Nephron progenitor cell (in vitro differentiated cells): ENCODE measurements around the gene PPT1.

Experiments used
- DNase-seq: peaks from one replicate; pipeline ENCODE4 v3.0.0; 2021
- H3K27ac Mint-ChIP-seq: 2 replicates; pipeline ENCODE4 v1.8.0; 2021; ENCODE audit warnings: mild to moderate bottlenecking, moderate library complexity, mixed read lengths
- H3K27me3 Mint-ChIP-seq: 2 replicates; pipeline ENCODE4 v1.8.0; 2021; ENCODE audit warnings: mild to moderate bottlenecking, low read depth, mixed read lengths; ENCODE audit not compliant: poor library complexity
- H3K36me3 Mint-ChIP-seq: 2 replicates; pipeline ENCODE4 v1.8.0; 2021; ENCODE audit warnings: low read depth, mixed read lengths
- H3K4me1 Mint-ChIP-seq: 2 replicates; pipeline ENCODE4 v1.8.0; 2021; ENCODE audit warnings: mixed read lengths
- H3K4me3 Mint-ChIP-seq: 2 replicates; pipeline ENCODE4 v1.8.0; 2021; ENCODE audit warnings: mild to moderate bottlenecking, moderate library complexity, mixed read lengths
- H3K9me3 Mint-ChIP-seq: 2 replicates; pipeline ENCODE4 v1.8.0; 2021; ENCODE audit warnings: mild to moderate bottlenecking, moderate library complexity, mixed read lengths
- TF ChIP-seq, protein P1 (sequence below): fragments of 200-600 bp; sonication (generic); IDR thresholded peaks from 2 replicates; pipeline ENCODE4 v1.5.0; 2021; ENCODE audit warnings: antibody characterized with exemption

PPT1 gene

GRCh38 chr1:40057310-40058030 lies 39.6 kb downstream of the PPT1 start:
- Mint-ChIP-seq H3K9me3 (no peaks in the 10 kb centered on the region), H3K36me3 (peaks cover 25% of the 10 kb centered on the region), H3K27ac (no peak overlapping the region), H3K27me3 (no peaks in the 10 kb centered on the region), H3K4me1 (no peaks in the 10 kb centered on the region), H3K4me3 (no peak overlapping the region)
- no peak for DNase-seq
- TF ChIP-seq, protein P1, sequence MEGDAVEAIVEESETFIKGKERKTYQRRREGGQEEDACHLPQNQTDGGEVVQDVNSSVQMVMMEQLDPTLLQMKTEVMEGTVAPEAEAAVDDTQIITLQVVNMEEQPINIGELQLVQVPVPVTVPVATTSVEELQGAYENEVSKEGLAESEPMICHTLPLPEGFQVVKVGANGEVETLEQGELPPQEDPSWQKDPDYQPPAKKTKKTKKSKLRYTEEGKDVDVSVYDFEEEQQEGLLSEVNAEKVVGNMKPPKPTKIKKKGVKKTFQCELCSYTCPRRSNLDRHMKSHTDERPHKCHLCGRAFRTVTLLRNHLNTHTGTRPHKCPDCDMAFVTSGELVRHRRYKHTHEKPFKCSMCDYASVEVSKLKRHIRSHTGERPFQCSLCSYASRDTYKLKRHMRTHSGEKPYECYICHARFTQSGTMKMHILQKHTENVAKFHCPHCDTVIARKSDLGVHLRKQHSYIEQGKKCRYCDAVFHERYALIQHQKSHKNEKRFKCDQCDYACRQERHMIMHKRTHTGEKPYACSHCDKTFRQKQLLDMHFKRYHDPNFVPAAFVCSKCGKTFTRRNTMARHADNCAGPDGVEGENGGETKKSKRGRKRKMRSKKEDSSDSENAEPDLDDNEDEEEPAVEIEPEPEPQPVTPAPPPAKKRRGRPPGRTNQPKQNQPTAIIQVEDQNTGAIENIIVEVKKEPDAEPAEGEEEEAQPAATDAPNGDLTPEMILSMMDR: no peak

DNA sequence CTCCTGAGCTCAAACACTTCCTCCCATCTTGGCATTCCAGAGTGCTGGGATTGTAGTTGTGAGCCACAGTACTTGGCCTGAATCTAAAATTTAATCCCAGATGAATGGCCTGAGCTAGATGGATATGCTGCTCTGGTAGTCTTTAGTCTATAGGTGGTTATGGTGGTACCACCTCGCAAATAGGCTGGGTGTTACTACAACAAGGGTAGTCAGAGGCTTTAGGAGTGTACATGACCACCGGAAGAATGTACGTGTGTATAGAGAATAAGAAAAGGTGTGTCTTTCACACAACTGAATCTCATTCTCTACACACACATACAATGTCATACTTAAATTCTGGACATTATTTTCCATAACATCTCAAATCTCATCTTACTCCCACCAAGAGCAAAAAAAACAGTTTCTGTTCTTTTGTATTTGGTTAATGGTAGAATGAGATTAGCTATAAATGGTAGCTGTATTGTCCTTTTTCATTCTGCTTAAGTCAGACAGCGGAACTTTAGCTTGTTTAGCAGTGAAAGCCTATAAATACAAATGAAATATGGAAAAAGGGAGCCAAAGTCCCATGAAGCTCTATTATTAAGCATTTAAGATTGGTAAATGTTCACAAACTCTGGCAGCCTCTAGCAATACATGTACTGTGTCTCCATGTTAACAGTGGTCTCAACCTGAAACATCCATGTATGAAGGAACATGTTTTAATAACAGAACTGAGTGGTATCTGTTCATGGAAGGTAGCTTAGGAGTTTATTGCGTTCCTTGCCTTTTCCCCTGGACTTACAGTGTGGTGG lies 40.3 kb downstream of the PPT1 start:
- no peak overlapping the region for H3K4me3 Mint-ChIP-seq
- no peak overlapping the region for H3K27ac Mint-ChIP-seq

GRCh38 chr1:40053138-40053887 lies 43.7 kb downstream of the PPT1 start:
- DNase-seq: no peak
- Mint-ChIP-seq H3K27me3 (no peaks in the 10 kb centered on the region), H3K4me1 (no peaks in the 10 kb centered on the region), H3K36me3 (peaks cover 9% of the 10 kb centered on the region), H3K4me3 (no peak overlapping the region), H3K27ac (no peak overlapping the region), H3K9me3 (no peaks in the 10 kb centered on the region)
- TF ChIP-seq, protein P1: no peak

More for the DNA sequence above, 40.3 kb downstream of the PPT1 start:
- TF ChIP-seq, protein P1: no peak
- DNase-seq: no peak
- H3K9me3 Mint-ChIP-seq: no peaks in the 10 kb centered on the region
- no peaks in the 10 kb centered on the region for H3K27me3 Mint-ChIP-seq
- H3K4me1 Mint-ChIP-seq: no peaks in the 10 kb centered on the region
- H3K36me3 Mint-ChIP-seq: peaks cover 20% of the 10 kb centered on the region

- Mint-ChIP-seq H3K4me3 (no peak overlapping the region), H3K4me1 (no peaks in the 10 kb centered on the region), H3K27ac (no peak overlapping the region), H3K36me3 (peaks cover 7% of the 10 kb centered on the region), H3K27me3 (no peaks in the 10 kb centered on the region), H3K9me3 (no peaks in the 10 kb centered on the region)
- no peak for DNase-seq
- TF ChIP-seq, protein P1: no peak
Observed at GRCh38 chr1:40050863-40051262, 46.2 kb downstream of the PPT1 start.

DNA sequence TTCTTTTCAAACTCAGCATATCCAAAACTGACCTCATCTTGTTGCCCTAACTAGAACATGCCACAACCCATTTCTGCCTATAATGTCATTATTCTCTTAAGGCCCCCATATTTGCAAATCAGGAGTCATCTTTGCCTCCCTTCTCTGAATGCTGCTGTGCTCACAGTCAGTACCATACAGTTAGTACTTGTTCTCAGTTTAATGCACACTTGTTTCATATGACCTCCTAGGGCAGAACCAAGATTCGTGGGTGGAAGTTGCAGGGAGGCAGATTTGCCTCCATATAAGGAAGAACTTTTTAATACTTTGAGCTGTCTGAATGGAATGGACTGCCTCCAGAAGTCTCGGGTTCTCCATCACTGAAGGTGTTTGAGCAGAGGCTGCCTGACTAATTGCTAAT lies 47.3 kb downstream of the PPT1 start:
- Mint-ChIP-seq H3K4me1 (no peaks in the 10 kb centered on the region), H3K27me3 (no peaks in the 10 kb centered on the region), H3K27ac (no peak overlapping the region), H3K4me3 (no peak overlapping the region), H3K9me3 (no peaks in the 10 kb centered on the region), H3K36me3 (peaks cover 7% of the 10 kb centered on the region)
- TF ChIP-seq, protein P1: no peak
- DNase-seq: no peak
